ENCODE measurements around the gene NUTF2. TPM values are rescaled to one million over a fixed set of nuclear protein-coding genes. Genes with fewer than 3 reads are reported as not detected.

NUTF2 gene
- total RNA-seq, 2 experiments from 2014 or later, result 112 to 140 TPM

DNA sequence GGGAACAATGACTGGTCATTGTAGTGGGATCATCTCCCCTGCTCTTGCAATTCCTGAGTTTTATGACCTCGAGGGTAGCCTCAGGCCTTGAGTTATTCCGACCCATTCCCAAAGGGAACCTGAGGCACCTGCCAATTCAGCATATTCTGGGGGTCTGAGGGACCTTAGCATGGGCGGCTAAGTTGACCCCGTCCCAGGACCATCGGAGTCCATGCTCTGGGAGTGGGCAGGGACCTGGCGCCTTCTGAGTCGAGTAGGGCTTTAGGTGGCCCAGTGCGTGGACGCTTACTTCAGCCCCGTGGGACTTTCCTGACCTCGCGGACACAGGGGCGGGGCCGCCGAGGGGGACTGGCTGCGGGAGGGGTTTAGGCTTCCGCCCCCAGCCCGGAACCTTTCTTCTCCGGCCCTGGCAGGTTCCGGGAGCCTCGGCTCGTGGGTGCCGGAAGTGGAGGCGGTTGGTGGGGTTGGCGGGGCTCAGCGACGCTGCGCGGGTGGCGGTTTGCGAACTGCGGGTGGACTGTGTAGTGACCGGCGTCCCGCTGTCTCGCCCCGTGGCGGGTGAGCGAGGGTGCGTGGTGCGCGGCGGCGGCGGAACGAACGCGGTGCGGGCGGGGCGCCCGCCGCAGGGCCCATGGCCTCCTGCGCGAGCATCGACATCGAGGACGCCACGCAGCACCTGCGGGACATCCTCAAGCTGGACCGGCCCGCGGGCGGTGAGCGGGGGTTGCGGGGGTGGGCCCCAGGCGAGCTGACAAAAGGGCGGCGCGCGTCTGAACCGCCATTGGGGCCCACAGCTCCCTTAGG is 26.1 kb downstream of the NUTF2 start, which contains the start of gene EDC4:
Gene EDC4 (plus strand): TSS at position 422 of the 804 bp plus-strand sequence. CDS start 210 bp downstream, at position 632.
- Mint-ChIP-seq H3K4me1 (peaks cover 29% of the 10 kb centered on the region), H3K4me3 (peak within 1 kb of the TSS; percentile 93), H3K27ac (peak within 1 kb of the TSS; percentile 94), H3K9me3 (no peaks in the 10 kb centered on the region), H3K27me3 (no peaks in the 10 kb centered on the region), H3K36me3 (ENCODE audit: low read depth) (peaks cover 25% of the 10 kb centered on the region)
- ChIA-PET POLR2A (no interaction called here), CTCF (interaction anchor here (0.7 to 1.6 kb wide), 4 partner anchors 11 to 168 kb away, joined by 3 to 4 read pairs (median 4); no protein-coding TSS in a partner anchor)
- DNase-seq, result peak; percentile 88

DNA sequence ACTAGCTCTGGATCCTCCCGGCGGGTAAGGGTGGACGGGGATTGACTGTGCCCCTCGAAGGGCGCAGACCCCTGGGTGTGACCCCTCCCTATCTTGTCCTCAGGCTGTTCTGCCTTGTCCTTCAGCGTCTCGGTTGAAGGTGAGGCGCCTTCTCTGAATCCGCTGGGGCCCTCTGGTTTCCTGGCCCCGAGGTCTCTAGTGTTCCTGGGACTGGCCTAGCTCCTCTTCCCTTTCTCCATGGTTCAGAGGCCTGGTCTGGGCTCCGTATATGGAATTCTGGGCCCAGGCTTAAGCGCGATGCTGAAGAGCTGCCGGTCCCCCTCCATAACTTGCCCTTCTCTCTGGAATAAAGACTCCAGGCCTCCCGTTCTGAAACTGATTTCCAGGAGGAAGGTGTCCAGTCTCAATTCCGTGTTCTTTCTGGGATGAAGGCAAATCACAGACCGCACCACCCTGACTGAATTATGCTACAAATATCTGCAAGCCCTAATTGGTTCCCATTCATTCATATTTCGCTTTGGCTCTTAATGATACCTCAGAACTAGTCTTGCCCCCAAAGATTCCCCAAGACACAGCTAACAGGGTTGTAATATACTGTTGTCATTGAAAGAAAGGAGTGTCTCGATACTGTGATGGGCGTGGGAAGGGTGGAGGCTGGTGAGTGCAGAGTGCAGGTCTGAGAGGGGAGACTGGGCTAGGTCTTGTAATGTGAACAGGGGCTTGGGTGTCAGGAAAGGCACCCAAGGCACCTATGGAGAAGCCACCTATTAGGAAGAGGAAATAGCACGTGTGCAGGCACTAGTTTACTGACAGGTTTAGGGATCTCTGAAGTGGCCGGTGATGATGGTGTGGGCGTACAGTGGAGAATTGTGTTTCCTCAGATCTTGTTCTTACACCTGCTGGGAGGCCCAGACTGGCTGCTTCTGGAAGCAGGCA is 27.0 kb downstream of the NUTF2 start:
- no peaks in the 10 kb centered on the region for H3K27me3 Mint-ChIP-seq
- H3K27ac Mint-ChIP-seq, result peak overlapping the region; percentile 94
- H3K4me1 Mint-ChIP-seq, result peaks cover 29% of the 10 kb centered on the region
- ChIA-PET CTCF (interaction anchor here (0.7 to 1.9 kb wide), 6 partner anchors 10 to 167 kb away, joined by 3 to 10 read pairs (median 4); no protein-coding TSS in a partner anchor), POLR2A (no interaction called here)
- peaks cover 29% of the 10 kb centered on the region for H3K36me3 Mint-ChIP-seq (ENCODE audit: low read depth)
- peak overlapping the region; percentile 93 for H3K4me3 Mint-ChIP-seq
- no peaks in the 10 kb centered on the region for H3K9me3 Mint-ChIP-seq
- no peak for DNase-seq

DNA sequence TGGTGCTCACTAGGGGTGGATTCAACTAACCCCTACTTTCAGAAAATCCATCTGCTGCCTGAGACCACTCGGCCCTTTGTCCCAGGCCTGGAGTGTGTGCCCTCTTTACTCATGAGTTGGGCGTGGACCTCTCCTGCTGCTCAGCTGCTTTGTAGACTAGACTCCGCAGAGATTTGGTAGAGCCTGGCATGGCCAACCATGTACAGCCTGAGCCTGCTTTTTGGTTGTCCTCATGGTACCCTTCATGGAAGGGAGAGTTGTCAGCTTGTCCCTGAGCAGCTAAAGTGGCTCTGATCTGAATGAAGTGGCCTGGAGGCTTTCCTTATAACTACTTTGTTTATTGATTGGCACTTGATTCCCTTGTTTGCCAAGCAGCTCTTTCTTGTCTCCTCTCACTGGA is 27.6 kb downstream of the NUTF2 start:
- peak overlapping the region; percentile 10 for H3K27ac Mint-ChIP-seq
- peak overlapping the region; percentile 93 for H3K4me3 Mint-ChIP-seq
- no peaks in the 10 kb centered on the region for H3K27me3 Mint-ChIP-seq
- DNase-seq, result no peak
- H3K9me3 Mint-ChIP-seq, result no peaks in the 10 kb centered on the region
- peaks cover 35% of the 10 kb centered on the region for H3K36me3 Mint-ChIP-seq (ENCODE audit: low read depth)
- ChIA-PET CTCF (interaction anchor here (0.8 to 1.9 kb wide), 4 partner anchors 9 to 166 kb away, joined by 3 to 10 read pairs (median 4); no protein-coding TSS in a partner anchor), POLR2A (no interaction called here)
- H3K4me1 Mint-ChIP-seq, result peaks cover 29% of the 10 kb centered on the region

DNA sequence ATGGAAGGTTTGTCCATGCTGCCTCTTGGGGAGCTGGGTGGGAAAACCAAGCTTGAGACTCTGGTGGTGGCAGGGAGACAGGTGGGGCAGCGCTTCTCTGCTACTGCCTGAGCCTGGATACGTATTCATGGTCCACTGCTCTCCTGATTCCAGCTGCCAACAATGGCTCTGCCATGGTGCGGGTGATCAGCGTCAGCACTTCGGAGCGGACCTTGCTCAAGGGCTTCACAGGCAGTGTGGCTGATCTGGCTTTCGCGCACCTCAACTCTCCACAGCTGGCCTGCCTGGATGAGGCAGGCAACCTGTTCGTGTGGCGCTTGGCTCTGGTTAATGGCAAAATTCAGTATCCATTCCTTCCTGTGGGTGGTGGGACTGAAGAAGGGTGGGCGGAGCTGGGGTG is 30.3 kb downstream of the NUTF2 start:
- no peak for DNase-seq
- Mint-ChIP-seq H3K27me3 (no peaks in the 10 kb centered on the region), H3K36me3 (ENCODE audit: low read depth) (peaks cover 37% of the 10 kb centered on the region), H3K27ac (no peak overlapping the region), H3K4me1 (peaks cover 29% of the 10 kb centered on the region), H3K9me3 (no peaks in the 10 kb centered on the region), H3K4me3 (no peak overlapping the region)
- CTCF ChIA-PET, result interaction anchor here (1.2 to 4.7 kb wide), 3 partner anchors 15 to 356 kb away, joined by 3 to 18 read pairs (median 3); partner anchors contain the start of gene PSKH1
- POLR2A ChIA-PET, result no interaction called here

DNA sequence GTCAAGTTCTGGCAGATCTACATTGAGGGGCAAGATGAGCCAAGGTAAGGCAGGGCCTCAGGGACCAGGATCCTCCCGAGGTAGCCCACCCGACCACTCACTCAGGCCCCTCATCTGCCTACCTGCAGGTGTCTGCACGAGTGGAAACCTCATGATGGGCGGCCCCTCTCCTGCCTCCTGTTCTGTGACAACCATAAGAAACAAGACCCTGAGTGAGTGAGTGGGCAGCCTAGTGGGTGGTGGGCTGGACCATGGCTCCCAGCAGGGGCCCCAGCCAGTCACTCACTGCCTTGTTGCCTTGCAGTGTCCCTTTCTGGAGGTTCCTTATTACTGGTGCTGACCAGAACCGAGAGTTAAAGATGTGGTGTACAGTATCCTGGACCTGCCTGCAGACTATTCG is 31.5 kb downstream of the NUTF2 start:
- peaks cover 41% of the 10 kb centered on the region for H3K36me3 Mint-ChIP-seq (ENCODE audit: low read depth)
- H3K27ac Mint-ChIP-seq, result no peak overlapping the region
- no peaks in the 10 kb centered on the region for H3K27me3 Mint-ChIP-seq
- no peaks in the 10 kb centered on the region for H3K9me3 Mint-ChIP-seq
- CTCF ChIA-PET, result interaction anchor here (0.7 to 4.7 kb wide), 5 partner anchors 13 to 62 kb away, joined by 3 to 18 read pairs (median 3); partner anchors contain the start of gene PSKH1
- no peak overlapping the region for H3K4me3 Mint-ChIP-seq
- POLR2A ChIA-PET, result no interaction called here
- no peak for DNase-seq
- H3K4me1 Mint-ChIP-seq, result peaks cover 23% of the 10 kb centered on the region

DNA sequence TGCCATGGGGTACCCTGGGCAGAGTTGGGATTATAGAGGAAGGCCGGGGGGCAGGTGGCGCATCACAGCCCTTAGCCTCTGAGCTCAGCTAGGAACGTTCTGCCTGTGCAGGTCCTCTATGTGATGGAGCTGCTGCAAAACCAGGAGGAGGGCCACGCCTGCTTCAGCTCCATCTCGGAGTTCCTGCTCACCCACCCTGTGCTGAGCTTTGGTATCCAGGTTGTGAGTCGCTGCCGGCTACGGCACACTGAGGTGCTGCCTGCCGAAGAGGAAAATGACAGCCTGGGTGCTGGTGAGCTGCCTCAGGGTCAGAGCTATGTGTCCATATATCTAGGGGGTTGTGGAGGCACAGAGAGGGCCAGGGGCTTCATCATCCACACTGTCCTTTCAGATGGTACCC is 32.1 kb downstream of the NUTF2 start:
- ChIA-PET POLR2A (no interaction called here), CTCF (interaction anchor here (1.0 to 4.7 kb wide), 5 partner anchors 9 to 62 kb away, joined by 3 to 18 read pairs (median 4); partner anchors contain the start of gene PSKH1)
- Mint-ChIP-seq H3K9me3 (no peaks in the 10 kb centered on the region), H3K36me3 (ENCODE audit: low read depth) (peaks cover 47% of the 10 kb centered on the region), H3K27ac (no peak overlapping the region), H3K27me3 (no peaks in the 10 kb centered on the region), H3K4me3 (no peak overlapping the region), H3K4me1 (peaks cover 21% of the 10 kb centered on the region)
- DNase-seq, result no peak

DNA sequence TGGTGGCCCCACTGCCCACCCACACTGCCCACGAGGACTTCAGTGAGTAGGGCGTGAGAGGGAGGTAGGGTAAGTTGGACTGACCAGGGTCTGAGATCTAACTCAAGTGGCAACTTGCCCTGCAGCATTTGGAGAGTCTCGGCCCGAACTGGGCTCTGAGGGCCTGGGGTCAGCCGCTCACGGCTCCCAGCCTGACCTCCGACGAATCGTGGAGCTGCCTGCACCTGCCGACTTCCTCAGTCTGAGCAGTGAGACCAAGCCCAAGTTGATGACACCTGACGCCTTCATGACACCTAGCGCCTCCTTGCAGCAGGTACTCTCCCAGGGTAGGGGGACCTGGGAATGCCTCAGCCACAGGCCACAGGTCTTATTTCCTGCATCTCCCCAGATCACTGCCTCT is 32.7 kb downstream of the NUTF2 start:
- Mint-ChIP-seq H3K4me3 (no peak overlapping the region), H3K4me1 (peaks cover 15% of the 10 kb centered on the region), H3K27me3 (no peaks in the 10 kb centered on the region), H3K36me3 (ENCODE audit: low read depth) (peaks cover 48% of the 10 kb centered on the region), H3K27ac (no peak overlapping the region), H3K9me3 (no peaks in the 10 kb centered on the region)
- DNase-seq, result no peak
- CTCF ChIA-PET, result interaction anchor here (1.0 to 4.7 kb wide), 5 partner anchors 9 to 63 kb away, joined by 3 to 18 read pairs (median 4); partner anchors contain the start of gene PSKH1
- POLR2A ChIA-PET, result no interaction called here

DNA sequence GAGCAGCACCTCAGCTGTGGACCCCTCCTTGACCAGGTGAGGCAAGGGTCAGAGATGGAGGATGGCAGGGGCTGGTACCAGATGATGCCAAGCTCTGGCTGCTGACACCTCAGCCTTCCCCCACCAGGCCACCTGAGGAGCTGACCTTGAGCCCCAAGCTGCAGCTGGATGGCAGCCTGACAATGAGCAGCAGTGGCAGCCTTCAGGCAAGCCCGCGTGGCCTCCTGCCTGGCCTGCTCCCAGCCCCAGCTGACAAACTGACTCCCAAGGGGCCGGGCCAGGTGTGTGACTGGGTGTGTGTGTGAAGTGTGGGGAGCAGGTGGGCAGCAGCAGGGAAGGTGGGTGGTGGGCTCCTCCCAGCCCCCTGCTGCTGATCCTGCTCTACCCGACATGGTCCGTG is 33.2 kb downstream of the NUTF2 start:
- CTCF ChIA-PET, result interaction anchor here (0.5 to 4.7 kb wide), 4 partner anchors 12 to 468 kb away, joined by 4 to 18 read pairs (median 7); partner anchors contain the start of gene PSKH1

DNA sequence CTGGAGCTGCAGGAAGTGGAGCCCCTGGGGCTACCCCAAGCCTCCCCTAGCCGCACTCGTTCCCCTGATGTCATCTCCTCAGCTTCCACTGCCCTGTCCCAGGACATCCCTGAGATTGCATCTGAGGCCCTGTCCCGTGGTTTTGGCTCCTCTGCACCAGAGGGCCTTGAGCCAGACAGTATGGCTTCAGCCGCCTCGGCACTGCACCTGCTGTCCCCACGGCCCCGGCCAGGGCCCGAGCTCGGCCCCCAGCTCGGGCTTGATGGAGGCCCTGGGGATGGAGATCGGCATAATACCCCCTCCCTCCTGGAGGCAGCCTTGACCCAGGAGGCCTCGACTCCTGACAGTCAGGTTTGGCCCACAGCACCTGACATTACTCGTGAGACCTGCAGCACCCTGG is 33.9 kb downstream of the NUTF2 start:
- H3K27ac Mint-ChIP-seq, result no peak overlapping the region
- no peak overlapping the region for H3K4me3 Mint-ChIP-seq
- ChIA-PET CTCF (interaction anchor here (0.5 to 0.7 kb wide), 3 partner anchors 10 to 468 kb away, joined by 3 to 6 read pairs (median 3); no protein-coding TSS in a partner anchor), POLR2A (no interaction called here)
- peaks cover 53% of the 10 kb centered on the region for H3K36me3 Mint-ChIP-seq (ENCODE audit: low read depth)
- no peaks in the 10 kb centered on the region for H3K9me3 Mint-ChIP-seq
- H3K4me1 Mint-ChIP-seq, result peaks cover 4% of the 10 kb centered on the region
- H3K27me3 Mint-ChIP-seq, result no peaks in the 10 kb centered on the region
- DNase-seq, result no peak

More for the DNA sequence above, 33.2 kb downstream of the NUTF2 start:
- Mint-ChIP-seq H3K4me1 (peaks cover 11% of the 10 kb centered on the region), H3K27ac (no peak overlapping the region), H3K9me3 (no peaks in the 10 kb centered on the region), H3K27me3 (no peaks in the 10 kb centered on the region), H3K36me3 (ENCODE audit: low read depth) (peaks cover 50% of the 10 kb centered on the region), H3K4me3 (no peak overlapping the region)
- no peak for DNase-seq
- POLR2A ChIA-PET, result no interaction called here

DNA sequence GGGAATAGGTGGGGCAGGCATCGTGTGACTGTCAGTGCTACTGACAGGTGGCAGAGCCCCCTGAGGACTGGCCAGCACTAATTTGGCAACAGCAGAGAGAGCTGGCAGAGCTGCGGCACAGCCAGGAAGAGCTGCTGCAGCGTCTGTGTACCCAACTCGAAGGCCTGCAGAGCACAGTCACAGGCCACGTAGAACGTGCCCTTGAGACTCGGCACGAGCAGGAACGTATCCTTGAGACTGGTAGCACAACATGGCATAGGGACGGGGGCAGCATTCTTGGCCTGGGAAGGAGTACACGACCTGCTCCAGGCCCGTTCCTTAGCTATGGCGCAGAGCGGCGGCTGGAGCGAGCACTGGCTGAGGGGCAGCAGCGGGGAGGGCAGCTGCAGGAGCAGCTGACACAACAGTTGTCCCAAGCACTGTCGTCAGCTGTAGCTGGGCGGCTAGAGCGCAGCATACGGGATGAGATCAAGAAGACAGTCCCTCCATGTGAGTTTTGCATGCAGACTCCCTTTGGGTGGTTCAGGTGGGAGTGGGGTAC is 35.0 kb downstream of the NUTF2 start:
- H3K36me3 Mint-ChIP-seq (ENCODE audit: low read depth), result peaks cover 51% of the 10 kb centered on the region
- H3K4me1 Mint-ChIP-seq, result no peaks in the 10 kb centered on the region
- POLR2A ChIA-PET, result no interaction called here
- CTCF ChIA-PET, result interaction anchor here (0.6 to 3.7 kb wide), 6 partner anchors 11 to 361 kb away, joined by 3 to 24 read pairs (median 3); partner anchors contain the start of genes PSKH1 and PSMB10
- DNase-seq, result no peak
- no peak overlapping the region for H3K27ac Mint-ChIP-seq
- H3K4me3 Mint-ChIP-seq, result no peak overlapping the region
- no peaks in the 10 kb centered on the region for H3K9me3 Mint-ChIP-seq
- no peaks in the 10 kb centered on the region for H3K27me3 Mint-ChIP-seq

DNA sequence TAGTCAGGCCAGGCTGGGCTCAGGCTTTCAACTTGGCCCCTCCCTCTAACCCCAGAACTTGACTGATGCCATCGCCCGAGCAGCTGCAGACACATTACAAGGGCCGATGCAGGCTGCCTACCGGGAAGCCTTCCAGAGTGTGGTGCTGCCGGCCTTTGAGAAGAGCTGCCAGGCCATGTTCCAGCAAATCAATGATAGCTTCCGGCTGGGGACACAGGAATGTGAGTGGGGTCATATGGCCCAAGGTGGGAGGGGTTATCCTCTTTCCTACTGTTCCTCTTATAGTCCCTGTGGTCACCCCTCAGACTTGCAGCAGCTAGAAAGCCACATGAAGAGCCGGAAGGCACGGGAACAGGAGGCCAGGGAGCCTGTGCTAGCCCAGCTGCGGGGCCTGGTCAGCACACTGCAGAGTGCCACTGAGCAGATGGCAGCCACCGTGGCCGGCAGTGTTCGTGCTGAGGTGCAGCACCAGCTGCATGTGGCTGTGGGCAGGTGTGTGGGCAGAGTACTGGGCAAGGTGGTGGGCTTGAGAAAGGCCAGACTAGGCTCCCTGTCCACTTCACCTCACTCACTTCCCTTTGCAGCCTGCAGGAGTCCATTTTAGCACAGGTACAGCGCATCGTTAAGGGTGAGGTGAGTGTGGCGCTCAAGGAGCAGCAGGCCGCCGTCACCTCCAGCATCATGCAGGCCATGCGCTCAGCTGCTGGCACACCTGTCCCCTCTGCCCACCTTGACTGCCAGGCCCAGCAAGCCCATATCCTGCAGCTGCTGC is 35.8 kb downstream of the NUTF2 start:
- H3K4me1 Mint-ChIP-seq, result no peaks in the 10 kb centered on the region
- H3K36me3 Mint-ChIP-seq (ENCODE audit: low read depth), result peaks cover 45% of the 10 kb centered on the region
- no peaks in the 10 kb centered on the region for H3K9me3 Mint-ChIP-seq
- ChIA-PET CTCF (interaction anchor here (0.6 to 3.7 kb wide), 16 partner anchors 10 to 192 kb away, joined by 3 to 24 read pairs (median 5); partner anchors contain the start of genes PSKH1 and PSMB10), POLR2A (interaction anchor here (0.6 kb wide), 1 partner anchor 373 kb away, joined by 4 read pairs; no protein-coding TSS in a partner anchor)
- DNase-seq, result no peak
- H3K27ac Mint-ChIP-seq, result no peak overlapping the region
- no peaks in the 10 kb centered on the region for H3K27me3 Mint-ChIP-seq
- no peak overlapping the region for H3K4me3 Mint-ChIP-seq
